ENCODE data around the gene ZAR1L.

DNA sequence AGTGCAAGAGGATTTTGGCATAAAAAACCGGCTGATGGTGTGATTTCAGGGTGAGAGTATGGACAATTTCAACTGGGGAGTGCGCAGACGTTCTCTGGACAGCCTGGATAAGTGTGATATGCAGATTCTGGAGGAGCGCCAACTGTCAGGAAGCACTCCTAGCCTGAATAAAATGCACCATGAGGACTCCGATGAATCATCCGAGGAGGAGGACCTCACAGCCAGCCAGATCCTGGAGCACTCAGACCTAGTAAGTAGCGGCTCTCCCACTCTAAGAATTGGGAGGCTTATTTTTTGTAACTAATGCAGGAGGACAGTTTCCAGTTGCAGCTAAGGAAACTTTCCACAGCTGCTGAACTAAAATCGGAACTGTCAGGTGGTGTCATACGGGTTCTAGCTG lies 53.6 kb downstream of the ZAR1L start:
- TF ChIP-seq FOXM1 (IDR thresholded peaks at IDR 0.05; ENCODE audit: borderline replicate concordance) (no peak), HDGF (IDR thresholded peaks at IDR 0.05; ENCODE audit: borderline replicate concordance) (no peak), BHLHE40 (IDR thresholded peaks at IDR 0.05; ENCODE audit: borderline replicate concordance) (no peak), ARNT (IDR thresholded peaks at IDR 0.05) (no peak), ELF4 (IDR thresholded peaks at IDR 0.05) (no peak), SUZ12 (IDR thresholded peaks at IDR 0.05) (no peak)

Measured in HEK293T (cell line).